Activated CD4-positive, alpha-beta T cell treated with anti-CD3 and anti-CD28 coated beads, Interleukin-2, amount 50 U/mL, for 48 hours (primary cell): Measurements from ENCODE around the gene TRAF3.
"Not testable (repeated sequence)": the region's sequence is repeated elsewhere in the genome, so short reads cannot be mapped to it uniquely, and the experiment has no call there.

Experiments used
- DNase-seq, 2 experiments: peaks; one replicate each; pipeline ENCODE4 v3.0.0-alpha.2; 2020

Gene TRAF3

GRCh38 chr14:102830474-102831045 lies 53.3 kb downstream of the TRAF3 start:
- no peak for DNase-seq

GRCh38 chr14:102831163-102831804 lies 54.0 kb downstream of the TRAF3 start:
- peak; percentile 46 to 54 for DNase-seq

GRCh38 chr14:102833341-102833740 lies 56.1 kb downstream of the TRAF3 start:
- DNase-seq, result no peak

GRCh38 chr14:102833991-102834390 lies 56.7 kb downstream of the TRAF3 start:
- no peak for DNase-seq

- DNase-seq, result no peak
Measured at GRCh38 chr14:102835959-102836358, 58.7 kb downstream of the TRAF3 start.

GRCh38 chr14:102837120-102837519 lies 59.9 kb downstream of the TRAF3 start:
- not testable (repeated sequence) for DNase-seq

GRCh38 chr14:102838501-102838900 lies 61.3 kb downstream of the TRAF3 start:
- no peak for DNase-seq

GRCh38 chr14:102840115-102840514 lies 62.9 kb downstream of the TRAF3 start:
- DNase-seq, result no peak

- no peak for DNase-seq
Measured at GRCh38 chr14:102840771-102841528, 63.7 kb downstream of the TRAF3 start.

GRCh38 chr14:102848830-102849525 lies 71.7 kb downstream of the TRAF3 start:
- DNase-seq, result no peak

GRCh38 chr14:102849526-102850379 lies 72.5 kb downstream of the TRAF3 start:
- DNase-seq, result no peak

GRCh38 chr14:102853648-102854047 lies 76.4 kb downstream of the TRAF3 start:
- no peak for DNase-seq

- no peak for DNase-seq
Measured at GRCh38 chr14:102854091-102854703, 76.9 kb downstream of the TRAF3 start.

- DNase-seq, result no peak
Measured at GRCh38 chr14:102856179-102856578, 78.9 kb downstream of the TRAF3 start.

GRCh38 chr14:102857444-102857843 lies 80.2 kb downstream of the TRAF3 start:
- no peak for DNase-seq

- DNase-seq, result no peak
Measured at GRCh38 chr14:102859911-102860310, 82.7 kb downstream of the TRAF3 start.

GRCh38 chr14:102862154-102862773 lies 85.0 kb downstream of the TRAF3 start:
- no peak for DNase-seq

GRCh38 chr14:102863381-102863780 lies 86.1 kb downstream of the TRAF3 start:
- DNase-seq, result no peak

- DNase-seq, result not testable (repeated sequence)
Measured at GRCh38 chr14:102865916-102866315, 88.7 kb downstream of the TRAF3 start.

- DNase-seq, result no peak
Measured at GRCh38 chr14:102866982-102867761, 89.9 kb downstream of the TRAF3 start.
